ENCODE measurements around the gene ANKRD16.
"Not testable (repeated sequence)": the region's sequence is repeated elsewhere in the genome, so short reads cannot be mapped to it uniquely, and the experiment has no call there.

The ANKRD16 gene

GRCh38 chr10:5877041-5877440, 12.7 kb downstream of the ANKRD16 start:
- FAIRE-seq; DNase-seq (ENCODE audit: low spot score): not testable (repeated sequence)

- DNase-seq (ENCODE audit: low spot score) (no peak), FAIRE-seq (no peak)
Measured at GRCh38 chr10:5876181-5876768, 13.4 kb downstream of the ANKRD16 start.

GRCh38 chr10:5873515-5873995, 16.1 kb downstream of the ANKRD16 start:
- FAIRE-seq (no peak), DNase-seq (ENCODE audit: low spot score) (peak; percentile 74)

- FAIRE-seq, result no peak
- no peak for DNase-seq (ENCODE audit: low spot score)
Measured at GRCh38 chr10:5871596-5871995, 18.1 kb downstream of the ANKRD16 start.

- no peak for FAIRE-seq
- DNase-seq (ENCODE audit: low spot score), result no peak
Measured at GRCh38 chr10:5869156-5869555, 20.5 kb downstream of the ANKRD16 start.

GRCh38 chr10:5868383-5868782, 21.3 kb downstream of the ANKRD16 start:
- not testable (repeated sequence) for DNase-seq (ENCODE audit: low spot score); FAIRE-seq

- FAIRE-seq, result not testable (repeated sequence)
Measured at GRCh38 chr10:5867091-5867615, 22.5 kb downstream of the ANKRD16 start.

GRCh38 chr10:5866451-5867081, 23.1 kb downstream of the ANKRD16 start:
- not testable (repeated sequence) for FAIRE-seq; DNase-seq (ENCODE audit: low spot score)

More at GRCh38 chr10:5867091-5867615, 22.5 kb downstream of the ANKRD16 start:
- not testable (repeated sequence) for DNase-seq (ENCODE audit: low spot score)

- FAIRE-seq; DNase-seq (ENCODE audit: low spot score): not testable (repeated sequence)
Measured at GRCh38 chr10:5862981-5863685, 26.6 kb downstream of the ANKRD16 start.

- FAIRE-seq (no peak), DNase-seq (ENCODE audit: low spot score) (no peak)
Measured at GRCh38 chr10:5862360-5862961, 27.2 kb downstream of the ANKRD16 start.

- FAIRE-seq, result no peak
- DNase-seq (ENCODE audit: low spot score), result no peak
Measured at GRCh38 chr10:5860066-5860465, 29.6 kb downstream of the ANKRD16 start.

- DNase-seq (ENCODE audit: low spot score) (no peak), FAIRE-seq (no peak)
Measured at GRCh38 chr10:5858811-5859210, 30.9 kb downstream of the ANKRD16 start.

GRCh38 chr10:5856701-5857004, 33.0 kb downstream of the ANKRD16 start:
- DNase-seq (ENCODE audit: low spot score), result no peak
- FAIRE-seq, result no peak

- no peak for FAIRE-seq
- DNase-seq (ENCODE audit: low spot score), result no peak
Measured at GRCh38 chr10:5855979-5856700, 33.6 kb downstream of the ANKRD16 start.

- DNase-seq (ENCODE audit: low spot score) (no peak), FAIRE-seq (no peak)
Measured at GRCh38 chr10:5854131-5854475, 35.6 kb downstream of the ANKRD16 start.

GRCh38 chr10:5846667-5847066, 43.0 kb downstream of the ANKRD16 start:
- not testable (repeated sequence) for FAIRE-seq; DNase-seq (ENCODE audit: low spot score)

- no peak for DNase-seq (ENCODE audit: low spot score)
- FAIRE-seq, result no peak
Measured at GRCh38 chr10:5844345-5845055, 45.2 kb downstream of the ANKRD16 start.

GRCh38 chr10:5843686-5844344, 45.9 kb downstream of the ANKRD16 start:
- DNase-seq (ENCODE audit: low spot score) (no peak), FAIRE-seq (no peak)

- FAIRE-seq (no peak), DNase-seq (ENCODE audit: low spot score) (no peak)
Measured at GRCh38 chr10:5841965-5842364, 47.7 kb downstream of the ANKRD16 start.

Data from urothelium cell line (cell line).